Right lobe of liver (tissue), 4 donors: ENCODE data around the gene MYO1C.

Experiments
- POLR2A ChIP-seq: fragments of 450-650 bp; IDR thresholded peaks from one replicate; pipeline ENCODE4 v1.6.1; 2017; ENCODE audit warnings: antibody characterized with exemption, mild to moderate bottlenecking
- TF ChIP-seq, protein P1 (sequence below), 4 donors: fragments of 200-600 bp in 3 of 4; fragments of 450-650 bp in 1 of 4; IDR thresholded peaks; one replicate each; pipeline versions ENCODE4 v1.5.1 to v1.8.0; 2016 to 2022; ENCODE audit warnings: antibody characterized with exemption in 4 of 4, mild to moderate bottlenecking in 2 of 4
- donor health status: DM: no; HTN: no; CAD: no.
- donor health status: DM: no; HTN: no; CAD: no.
- donor health status: DM: no; HTN: yes; CAD: no.

- TF ChIP-seq, protein P1, sequence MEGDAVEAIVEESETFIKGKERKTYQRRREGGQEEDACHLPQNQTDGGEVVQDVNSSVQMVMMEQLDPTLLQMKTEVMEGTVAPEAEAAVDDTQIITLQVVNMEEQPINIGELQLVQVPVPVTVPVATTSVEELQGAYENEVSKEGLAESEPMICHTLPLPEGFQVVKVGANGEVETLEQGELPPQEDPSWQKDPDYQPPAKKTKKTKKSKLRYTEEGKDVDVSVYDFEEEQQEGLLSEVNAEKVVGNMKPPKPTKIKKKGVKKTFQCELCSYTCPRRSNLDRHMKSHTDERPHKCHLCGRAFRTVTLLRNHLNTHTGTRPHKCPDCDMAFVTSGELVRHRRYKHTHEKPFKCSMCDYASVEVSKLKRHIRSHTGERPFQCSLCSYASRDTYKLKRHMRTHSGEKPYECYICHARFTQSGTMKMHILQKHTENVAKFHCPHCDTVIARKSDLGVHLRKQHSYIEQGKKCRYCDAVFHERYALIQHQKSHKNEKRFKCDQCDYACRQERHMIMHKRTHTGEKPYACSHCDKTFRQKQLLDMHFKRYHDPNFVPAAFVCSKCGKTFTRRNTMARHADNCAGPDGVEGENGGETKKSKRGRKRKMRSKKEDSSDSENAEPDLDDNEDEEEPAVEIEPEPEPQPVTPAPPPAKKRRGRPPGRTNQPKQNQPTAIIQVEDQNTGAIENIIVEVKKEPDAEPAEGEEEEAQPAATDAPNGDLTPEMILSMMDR (IDR thresholded peaks at IDR 0.05), result no peak
- TF ChIP-seq POLR2A, result no peak
These were observed 46.3 kb downstream of the MYO1C start for GRCh38 chr17:1446201-1446600.
